AG04450 (cell line): ENCODE measurements around the gene FAM124B. TPM values are rescaled to one million over a fixed set of nuclear protein-coding genes. Genes with fewer than 3 reads are reported as not detected.

Source experiments
- CTCF ChIA-PET: fragments of 300-600, 350-600 bp; formaldehyde crosslinking; extraction: SDS; loops from one replicate; lab custom pipeline; 2022; ENCODE audit warnings: antibody characterized with exemption, inconsistent platforms; lab: Charles Lee
- POLR2A ChIA-PET: fragments of 350-600 bp; formaldehyde crosslinking; extraction: SDS; loops from one replicate; lab custom pipeline; 2021; ENCODE audit warnings: antibody characterized with exemption, inconsistent platforms; lab: Yijun Ruan, JAX
- DNase-seq: peaks from one replicate; pipeline ENCODE4 v3.0.0-alpha.2; 2011; ENCODE audit warnings: low read depth, low spot score
- H3K27ac ChIP-seq: one replicate; pipeline ENCODE4 v1.5.1; 2012; ENCODE audit warnings: low read depth, low read length, control low read depth
- H3K27me3 ChIP-seq: one replicate; pipeline ENCODE4 v1.6.0; 2012; ENCODE audit warnings: low read length; ENCODE audit not compliant: control insufficient read depth, insufficient read depth
- H3K4me3 ChIP-seq: 2 replicates; pipeline ENCODE4 v1.5.1; 2011; ENCODE audit warnings: mild to moderate bottlenecking, low read depth, low read length, control low read depth
- H3K9me3 ChIP-seq: 2 replicates; pipeline ENCODE4 v1.5.1; 2012; ENCODE audit warnings: low read length; ENCODE audit not compliant: control insufficient read depth, insufficient read depth
- polyA plus RNA-seq: library from polyadenylated mRNA; depleted of rRNA; stranded (reverse); fragments of >200 nt; gene quantifications from 2 replicates; pipeline ENCODE4 v1.2.3, GENCODE V29; 2011
- TF ChIP-seq, protein P1 (sequence below): IDR thresholded peaks from 2 replicates; pipeline ENCODE4 v1.5.1; 2011; ENCODE audit warnings: low read depth, low read length, control low read depth, inconsistent platforms

The FAM124B gene
- polyA plus RNA-seq, 1 experiment: not detected

DNA sequence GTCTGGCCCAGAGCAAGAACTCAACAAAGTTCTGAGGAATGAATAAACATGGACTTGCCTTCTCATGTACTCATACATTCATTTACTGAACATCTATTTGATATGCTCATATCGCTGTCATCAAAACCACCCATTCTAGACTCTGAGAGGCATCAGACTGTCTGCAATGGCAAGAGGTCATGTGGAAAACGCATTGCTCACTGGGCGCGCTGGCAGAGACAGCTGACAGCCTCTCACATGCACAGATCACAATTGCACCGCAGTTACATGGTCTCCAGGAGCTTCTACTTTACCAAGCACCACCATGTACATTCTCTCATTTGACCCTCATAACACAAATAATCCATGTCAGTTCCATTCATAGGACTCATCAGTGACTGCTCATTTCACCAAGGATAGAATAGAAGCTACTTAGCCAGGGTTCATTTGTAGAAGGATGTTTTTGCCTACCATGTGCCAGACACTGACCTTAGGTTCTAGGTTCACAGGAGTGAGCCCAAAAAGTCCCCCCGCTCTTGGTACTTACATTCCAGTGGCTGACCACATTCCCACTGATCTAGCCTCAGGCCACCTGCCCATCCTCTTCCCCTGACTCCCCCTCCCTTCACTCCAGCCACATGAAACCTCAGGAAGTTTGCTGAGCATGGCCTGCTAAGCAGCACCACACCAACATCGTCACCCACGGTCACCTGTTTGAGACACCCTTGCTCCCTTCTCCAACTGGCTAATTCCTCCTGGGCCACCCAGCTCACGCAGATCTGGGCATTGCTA, 6.1 kb downstream of the FAM124B start:
- POLR2A ChIA-PET: no interaction called here
- no peaks in the 10 kb centered on the region for H3K9me3 ChIP-seq
- H3K4me3 ChIP-seq: no peak overlapping the region
- DNase-seq: no peak
- no peak overlapping the region for H3K27ac ChIP-seq
- no peaks in the 10 kb centered on the region for H3K27me3 ChIP-seq
- TF ChIP-seq, protein P1, sequence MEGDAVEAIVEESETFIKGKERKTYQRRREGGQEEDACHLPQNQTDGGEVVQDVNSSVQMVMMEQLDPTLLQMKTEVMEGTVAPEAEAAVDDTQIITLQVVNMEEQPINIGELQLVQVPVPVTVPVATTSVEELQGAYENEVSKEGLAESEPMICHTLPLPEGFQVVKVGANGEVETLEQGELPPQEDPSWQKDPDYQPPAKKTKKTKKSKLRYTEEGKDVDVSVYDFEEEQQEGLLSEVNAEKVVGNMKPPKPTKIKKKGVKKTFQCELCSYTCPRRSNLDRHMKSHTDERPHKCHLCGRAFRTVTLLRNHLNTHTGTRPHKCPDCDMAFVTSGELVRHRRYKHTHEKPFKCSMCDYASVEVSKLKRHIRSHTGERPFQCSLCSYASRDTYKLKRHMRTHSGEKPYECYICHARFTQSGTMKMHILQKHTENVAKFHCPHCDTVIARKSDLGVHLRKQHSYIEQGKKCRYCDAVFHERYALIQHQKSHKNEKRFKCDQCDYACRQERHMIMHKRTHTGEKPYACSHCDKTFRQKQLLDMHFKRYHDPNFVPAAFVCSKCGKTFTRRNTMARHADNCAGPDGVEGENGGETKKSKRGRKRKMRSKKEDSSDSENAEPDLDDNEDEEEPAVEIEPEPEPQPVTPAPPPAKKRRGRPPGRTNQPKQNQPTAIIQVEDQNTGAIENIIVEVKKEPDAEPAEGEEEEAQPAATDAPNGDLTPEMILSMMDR: no peak
- CTCF ChIA-PET: interaction anchor here (0.6 kb wide), 1 partner anchor 252 kb away, joined by 3 read pairs; no protein-coding TSS in a partner anchor

- DNase-seq: no peak
- TF ChIP-seq, protein P1: no peak
- H3K9me3 ChIP-seq: no peaks in the 10 kb centered on the region
- POLR2A ChIA-PET: no interaction called here
- H3K27me3 ChIP-seq: no peaks in the 10 kb centered on the region
- no peak overlapping the region for H3K4me3 ChIP-seq
- CTCF ChIA-PET: interaction anchor here (1.6 kb wide), 1 partner anchor 257 kb away, joined by 3 read pairs; no protein-coding TSS in a partner anchor
- H3K27ac ChIP-seq: no peak overlapping the region
These were observed 8.6 kb downstream of the FAM124B start for GRCh38 chr2:224393157-224393872.

GRCh38 chr2:224392545-224392944, 9.4 kb downstream of the FAM124B start:
- H3K4me3 ChIP-seq: no peak overlapping the region
- CTCF ChIA-PET: interaction anchor here (1.6 kb wide), 1 partner anchor 258 kb away, joined by 3 read pairs; no protein-coding TSS in a partner anchor

DNA sequence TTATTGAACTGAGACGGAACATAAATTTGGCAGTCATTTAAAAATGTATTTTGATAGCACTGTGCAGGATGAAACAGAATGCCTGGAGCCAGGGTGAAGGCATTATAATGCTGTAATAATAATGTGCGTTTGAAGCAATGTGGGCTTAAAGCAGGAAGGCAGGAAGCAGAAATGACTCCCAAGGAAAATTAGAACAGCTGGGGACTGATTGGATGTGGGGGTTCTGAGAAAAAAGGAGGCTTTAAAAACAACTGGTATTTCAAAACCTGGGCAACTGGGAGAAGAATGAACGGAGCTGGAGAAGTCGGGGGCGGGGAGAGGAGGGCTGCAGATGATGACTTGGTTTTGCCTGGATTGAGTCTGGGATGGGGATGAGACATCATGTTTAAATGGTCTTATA, 12.6 kb downstream of the FAM124B start:
- H3K4me3 ChIP-seq: no peak overlapping the region
- H3K9me3 ChIP-seq: no peaks in the 10 kb centered on the region
- no peak for DNase-seq
- POLR2A ChIA-PET: no interaction called here
- TF ChIP-seq, protein P1: no peak
- no peaks in the 10 kb centered on the region for H3K27me3 ChIP-seq
- H3K27ac ChIP-seq: no peak overlapping the region
- CTCF ChIA-PET: no interaction called here

More at GRCh38 chr2:224392545-224392944, 9.4 kb downstream of the FAM124B start:
- TF ChIP-seq, protein P1: no peak
- POLR2A ChIA-PET: no interaction called here
- Histone ChIP-seq H3K9me3 (no peaks in the 10 kb centered on the region), H3K27me3 (no peaks in the 10 kb centered on the region), H3K27ac (no peak overlapping the region)
- no peak for DNase-seq

DNA sequence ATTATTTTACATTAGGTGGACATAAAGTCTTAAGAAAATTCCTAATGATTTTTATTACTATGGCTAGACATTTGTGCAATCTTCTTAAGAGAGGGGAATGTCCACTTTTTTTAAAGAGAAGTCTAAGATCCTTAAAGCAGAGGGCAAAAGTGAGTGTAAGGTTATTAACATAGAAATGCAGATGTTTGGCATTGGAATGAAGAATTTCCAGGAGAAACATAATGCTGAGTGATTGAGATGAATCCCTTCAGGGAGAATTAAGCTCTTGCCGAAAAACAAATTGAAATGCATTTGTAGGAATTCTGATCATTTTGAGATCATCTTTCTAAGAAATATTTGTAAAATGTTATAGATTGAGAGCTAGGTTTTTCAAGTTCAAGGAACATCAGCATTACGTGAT, 15.0 kb downstream of the FAM124B start:
- ChIA-PET POLR2A (no interaction called here), CTCF (interaction anchor here (1.8 kb wide), 1 partner anchor 17 kb away, joined by 11 read pairs; no protein-coding TSS in a partner anchor)

More for the DNA sequence above, 15.0 kb downstream of the FAM124B start:
- TF ChIP-seq, protein P1: no peak
- Histone ChIP-seq H3K27ac (no peak overlapping the region), H3K9me3 (no peaks in the 10 kb centered on the region), H3K27me3 (no peaks in the 10 kb centered on the region), H3K4me3 (no peak overlapping the region)
- no peak for DNase-seq
